Calu3 (cell line): Measurements from ENCODE around the gene DNAJC4. TPM values are rescaled to one million over a fixed set of nuclear protein-coding genes. Genes with fewer than 3 reads are reported as not detected.

Experiments used
- BruUV-seq: library from RNA; stranded (reverse); fragments of 400-500 nt; replicated peaks from 2 replicates; lab custom pipeline; 2021; lab: Mats Ljungman, UMichigan
- CTCF ChIA-PET: fragments of 300-600 bp; sonication (Branson Sonifier 250); formaldehyde crosslinking; loops from one replicate; lab custom pipeline; 2022; ENCODE audit warnings: antibody characterized with exemption; lab: Charles Lee
- DNase-seq: peaks from one replicate; pipeline ENCODE4 v3.0.0; 2022
- H3K27ac Mint-ChIP-seq: one replicate; pipeline ENCODE4 v1.8.0; 2022; ENCODE audit warnings: mixed read lengths; ENCODE audit not compliant: unreplicated experiment
- H3K27me3 Mint-ChIP-seq: one replicate; pipeline ENCODE4 v1.8.0; 2022; ENCODE audit warnings: mixed read lengths; ENCODE audit not compliant: unreplicated experiment
- H3K36me3 Mint-ChIP-seq: one replicate; pipeline ENCODE4 v1.8.0; 2022; ENCODE audit warnings: mild to moderate bottlenecking, moderate library complexity, mixed read lengths; ENCODE audit not compliant: insufficient read depth, unreplicated experiment
- H3K4me1 Mint-ChIP-seq: one replicate; pipeline ENCODE4 v1.8.0; 2022; ENCODE audit warnings: mild to moderate bottlenecking, low read depth, mixed read lengths; ENCODE audit not compliant: unreplicated experiment
- H3K4me3 Mint-ChIP-seq: one replicate; pipeline ENCODE4 v1.8.0; 2022; ENCODE audit warnings: mild to moderate bottlenecking, low read depth, moderate library complexity, mixed read lengths; ENCODE audit not compliant: unreplicated experiment
- H3K9me3 Mint-ChIP-seq: one replicate; pipeline ENCODE4 v1.8.0; 2022; ENCODE audit warnings: low read depth, mixed read lengths; ENCODE audit not compliant: unreplicated experiment
- intact Hi-C: fragments of 100-400 bp; cut with micrococcal nuclease; formaldehyde crosslinking; loops from one replicate; pipeline ENCODE4 v1.10.0; 2022; ENCODE audit not compliant: unreplicated experiment
- total RNA-seq: library from RNA; stranded (reverse); gene quantifications from 2 replicates; pipeline ENCODE4 v1.2.3, GENCODE V29; 2022
- TF ChIP-seq, protein P1 (sequence below): fragments of 200-600 bp; IDR thresholded peaks from one replicate; pipeline ENCODE4 v1.8.0; 2022; ENCODE audit warnings: antibody characterized with exemption; ENCODE audit not compliant: unreplicated experiment

Gene DNAJC4
- total RNA-seq, 1 experiment from 2014 or later: 26.6 TPM

DNA sequence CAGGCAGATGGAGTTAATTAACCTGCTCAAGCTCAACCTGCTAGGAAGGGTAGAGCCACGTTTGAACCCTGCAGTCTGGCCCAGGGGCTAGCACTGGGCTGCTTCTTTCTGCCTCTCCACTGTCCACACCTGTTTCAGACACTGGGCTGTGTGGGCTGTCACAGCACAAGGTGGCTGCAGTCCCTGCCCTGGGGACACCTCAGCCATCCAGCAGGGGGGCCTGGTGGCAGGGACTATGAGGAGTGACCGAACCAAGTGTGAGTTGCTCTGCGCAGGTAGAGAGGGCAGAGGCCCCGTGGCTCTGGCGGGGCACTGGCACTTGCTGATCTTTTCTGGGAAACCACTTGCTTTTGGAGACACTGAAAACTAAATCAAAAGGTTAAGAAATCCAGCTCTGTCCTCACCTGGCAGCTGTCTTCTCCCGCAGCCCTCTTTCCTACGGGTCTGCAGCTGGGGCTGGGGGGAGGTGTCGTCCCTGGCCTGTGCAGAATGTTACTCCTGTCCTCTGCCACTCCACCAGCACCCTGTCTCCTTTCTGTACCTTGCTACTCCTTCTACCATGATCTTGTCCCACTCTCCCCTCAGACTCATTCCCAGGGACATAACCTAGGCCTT, 48.3 kb downstream of the DNAJC4 start:
- no peak overlapping the region for H3K4me3 Mint-ChIP-seq
- no peaks in the 10 kb centered on the region for H3K27me3 Mint-ChIP-seq
- peaks cover 12% of the 10 kb centered on the region for H3K4me1 Mint-ChIP-seq
- BruUV-seq: no TSS peak
- H3K9me3 Mint-ChIP-seq: no peaks in the 10 kb centered on the region
- CTCF ChIA-PET: no interaction called here
- peaks cover 26% of the 10 kb centered on the region for H3K36me3 Mint-ChIP-seq
- intact Hi-C loops: no loop called here
- DNase-seq: no peak
- TF ChIP-seq, protein P1, sequence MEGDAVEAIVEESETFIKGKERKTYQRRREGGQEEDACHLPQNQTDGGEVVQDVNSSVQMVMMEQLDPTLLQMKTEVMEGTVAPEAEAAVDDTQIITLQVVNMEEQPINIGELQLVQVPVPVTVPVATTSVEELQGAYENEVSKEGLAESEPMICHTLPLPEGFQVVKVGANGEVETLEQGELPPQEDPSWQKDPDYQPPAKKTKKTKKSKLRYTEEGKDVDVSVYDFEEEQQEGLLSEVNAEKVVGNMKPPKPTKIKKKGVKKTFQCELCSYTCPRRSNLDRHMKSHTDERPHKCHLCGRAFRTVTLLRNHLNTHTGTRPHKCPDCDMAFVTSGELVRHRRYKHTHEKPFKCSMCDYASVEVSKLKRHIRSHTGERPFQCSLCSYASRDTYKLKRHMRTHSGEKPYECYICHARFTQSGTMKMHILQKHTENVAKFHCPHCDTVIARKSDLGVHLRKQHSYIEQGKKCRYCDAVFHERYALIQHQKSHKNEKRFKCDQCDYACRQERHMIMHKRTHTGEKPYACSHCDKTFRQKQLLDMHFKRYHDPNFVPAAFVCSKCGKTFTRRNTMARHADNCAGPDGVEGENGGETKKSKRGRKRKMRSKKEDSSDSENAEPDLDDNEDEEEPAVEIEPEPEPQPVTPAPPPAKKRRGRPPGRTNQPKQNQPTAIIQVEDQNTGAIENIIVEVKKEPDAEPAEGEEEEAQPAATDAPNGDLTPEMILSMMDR: no peak
- H3K27ac Mint-ChIP-seq: no peak overlapping the region

DNA sequence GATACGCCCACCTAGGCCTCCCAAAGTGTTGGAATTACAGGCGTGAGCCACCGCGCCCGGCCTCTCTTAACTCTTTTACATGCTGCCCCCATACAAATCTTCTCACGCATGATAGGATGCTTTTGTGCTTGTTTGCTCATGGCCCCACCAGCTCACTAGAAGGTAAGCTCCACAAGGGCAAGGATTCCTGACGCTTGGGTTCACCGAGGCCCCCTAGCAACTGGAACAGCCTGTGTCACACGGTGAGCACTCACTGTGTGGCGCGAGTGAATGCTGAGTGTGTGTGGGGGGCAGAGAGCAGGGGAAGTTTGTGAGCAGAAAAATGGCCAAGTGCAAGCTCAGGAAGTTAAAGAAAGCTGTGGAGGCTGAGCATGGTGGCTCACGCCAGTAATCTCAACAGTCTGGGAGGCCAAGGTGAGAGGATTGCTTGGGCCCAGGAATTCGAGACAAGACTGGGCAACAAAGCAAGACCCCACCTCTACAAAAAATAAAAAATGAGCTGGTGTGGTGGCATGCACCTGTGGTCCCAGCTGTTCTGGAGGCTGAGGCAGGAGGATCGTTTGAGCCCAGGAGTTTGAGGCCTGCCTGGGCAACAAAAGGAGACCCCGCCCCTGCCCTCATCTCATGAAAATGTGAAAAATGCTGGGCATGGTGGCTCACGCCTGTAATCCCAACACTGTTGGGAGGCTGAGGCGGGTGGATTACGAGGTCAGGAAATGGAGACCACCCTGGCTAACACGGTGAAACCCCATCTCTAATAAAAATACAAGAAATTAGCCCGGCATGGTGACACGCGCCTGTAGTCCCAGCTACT, 51.8 kb downstream of the DNAJC4 start:
- Mint-ChIP-seq H3K27me3 (no peaks in the 10 kb centered on the region), H3K4me1 (peaks cover 22% of the 10 kb centered on the region), H3K9me3 (no peaks in the 10 kb centered on the region), H3K4me3 (no peak overlapping the region), H3K27ac (no peak overlapping the region), H3K36me3 (peaks cover 41% of the 10 kb centered on the region)
- BruUV-seq: no TSS peak
- DNase-seq: no peak
- TF ChIP-seq, protein P1: no peak
- intact Hi-C loops: no loop called here
- CTCF ChIA-PET: interaction anchor here (0.5 kb wide), 1 partner anchor 78 kb away, joined by 3 read pairs; no protein-coding TSS in a partner anchor

DNA sequence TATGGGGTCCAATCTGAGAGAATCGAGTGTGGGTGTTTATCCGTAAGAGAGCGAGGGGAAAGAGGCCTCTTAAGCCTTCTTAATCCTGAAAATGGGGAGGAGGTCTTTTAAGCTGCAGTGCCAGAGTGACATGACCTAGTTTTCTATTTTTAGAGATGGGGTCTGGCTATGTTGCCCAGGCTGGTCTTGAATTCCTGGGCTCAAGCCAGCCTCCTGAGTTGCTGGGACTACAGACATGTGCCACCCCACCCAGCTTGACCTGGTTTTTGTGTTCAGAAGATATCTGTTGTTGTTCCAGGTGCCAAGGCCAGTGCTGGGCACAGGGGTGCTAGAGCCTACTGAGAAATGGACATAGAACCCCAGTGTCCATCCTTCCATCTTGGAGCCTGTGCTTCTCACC, 52.7 kb downstream of the DNAJC4 start:
- H3K4me3 Mint-ChIP-seq: no peak overlapping the region
- CTCF ChIA-PET: no interaction called here
- TF ChIP-seq, protein P1: no peak
- intact Hi-C loops: no loop called here
- no peaks in the 10 kb centered on the region for H3K27me3 Mint-ChIP-seq
- peaks cover 45% of the 10 kb centered on the region for H3K36me3 Mint-ChIP-seq
- DNase-seq: no peak
- BruUV-seq: no TSS peak
- H3K9me3 Mint-ChIP-seq: no peaks in the 10 kb centered on the region
- H3K4me1 Mint-ChIP-seq: peaks cover 22% of the 10 kb centered on the region
- H3K27ac Mint-ChIP-seq: no peak overlapping the region

Other genes starting within 250 kb of the DNAJC4 start
- 96.9 and 103 TPM in 2 replicates for gene OTUB1, start 244.1 kb upstream of the DNAJC4 start, total RNA-seq
- gene FLRT1, start 194.6 kb upstream of the DNAJC4 start, total RNA-seq: 0.09 and 0.10 TPM in 2 replicates
- 35.7 and 38.0 TPM in 2 replicates for gene MACROD1, start 64.4 kb upstream of the DNAJC4 start, total RNA-seq
- 344 and 391 TPM in 2 replicates for gene STIP1, start 44.4 kb upstream of the DNAJC4 start, total RNA-seq
- 16.6 and 18.6 TPM in 2 replicates for gene FERMT3, start 23.8 kb upstream of the DNAJC4 start, total RNA-seq
- 43.1 TPM in 2 replicates for gene TRPT1, start 4.4 kb upstream of the DNAJC4 start, total RNA-seq
- 58.7 and 63.6 TPM in 2 replicates for gene NUDT22, start 4.3 kb upstream of the DNAJC4 start, total RNA-seq
- gene VEGFB, start 4.0 kb downstream of the DNAJC4 start, total RNA-seq: 88.8 and 91.5 TPM in 2 replicates
- 87.4 and 91.3 TPM in 2 replicates for gene FKBP2, start 10.5 kb downstream of the DNAJC4 start, total RNA-seq
- gene PPP1R14B, start 16.4 kb downstream of the DNAJC4 start, total RNA-seq: 276 and 334 TPM in 2 replicates
- gene PLCB3, start 21.0 kb downstream of the DNAJC4 start, total RNA-seq: 35.9 and 39.5 TPM in 2 replicates
- gene BAD, start 54.1 kb downstream of the DNAJC4 start, total RNA-seq: 30.2 and 33.6 TPM in 2 replicates
- gene GPR137, start 55.3 kb downstream of the DNAJC4 start, total RNA-seq: 33.3 and 37.0 TPM in 2 replicates
- not detected in 2 replicates for gene KCNK4, start 60.8 kb downstream of the DNAJC4 start, total RNA-seq
- gene CATSPERZ, start 69.8 kb downstream of the DNAJC4 start, total RNA-seq: 0.85 TPM in 1 of 2 replicates, not detected in the other
- 53.4 and 59.7 TPM in 2 replicates for gene ESRRA, start 75.0 kb downstream of the DNAJC4 start, total RNA-seq
- gene TRMT112, start 87.0 kb downstream of the DNAJC4 start, total RNA-seq: 197 and 211 TPM in 2 replicates
- gene PRDX5, start 87.6 kb downstream of the DNAJC4 start, total RNA-seq: 165 TPM in 2 replicates
- 7.6 and 8.2 TPM in 2 replicates for gene CCDC88B, start 109.7 kb downstream of the DNAJC4 start, total RNA-seq
- 46.0 and 56.5 TPM in 2 replicates for gene RPS6KA4, start 128.6 kb downstream of the DNAJC4 start, total RNA-seq